H1 (cell line): ENCODE data around the gene RTP2. TPM values are rescaled to one million over a fixed set of nuclear protein-coding genes. Genes with fewer than 3 reads are reported as not detected.

Experiments
- CTCF ChIA-PET: fragments of 300-600 bp; sonication (Branson Sonifier 250); formaldehyde crosslinking; loops from one replicate; lab custom pipeline; 2021; ENCODE audit not compliant: partially characterized antibody; lab: Charles Lee
- POLR2A ChIA-PET: fragments of 300-600 bp; sonication (Branson Sonifier 250); formaldehyde crosslinking; loops from one replicate; lab custom pipeline; 2021; ENCODE audit warnings: inconsistent platforms; ENCODE audit not compliant: partially characterized antibody; lab: Charles Lee
- DNase-seq, 2 experiments: peaks; one replicate each; pipeline versions ENCODE4 v3.0.0 to v3.0.0-alpha.2; 2010 to 2022; ENCODE audit warnings: low spot score in 2 of 2, low read depth in 1 of 2, mixed read lengths in 1 of 2
- FAIRE-seq: peaks from 2 replicates; lab custom pipeline; 2011; peaks lifted over from hg19 to GRCh38; lab: Jason Lieb, UNC
- H2AFZ ChIP-seq: 2 replicates; pipeline ENCODE4 v1.8.1; 2012; ENCODE audit warnings: low read length, inconsistent platforms
- H2AK5ac ChIP-seq: 2 replicates; pipeline ENCODE4 v1.6.1; 2013; ENCODE audit warnings: low read depth, low read length
- H2BK120ac ChIP-seq: replicated peaks from 2 replicates; pipeline ENCODE3; 2013; ENCODE audit warnings: low read depth, low read length, inconsistent platforms
- H2BK12ac ChIP-seq: 2 replicates; pipeline ENCODE4 v1.6.1; 2013; ENCODE audit warnings: low read depth, low read length
- H2BK15ac ChIP-seq: 2 replicates; pipeline ENCODE4 v1.6.1; 2013; ENCODE audit warnings: low read length
- H2BK20ac ChIP-seq: 2 replicates; pipeline ENCODE4 v1.6.1; 2013; ENCODE audit warnings: low read length
- H2BK5ac ChIP-seq: 2 replicates; pipeline ENCODE4 v1.6.1; 2013; ENCODE audit warnings: low read depth, low read length
- H3K14ac ChIP-seq: 2 replicates; pipeline ENCODE4 v1.6.1; 2013; ENCODE audit warnings: inconsistent platforms; ENCODE audit not compliant: insufficient read length
- H3K18ac ChIP-seq: 2 replicates; pipeline ENCODE4 v1.6.1; 2013; ENCODE audit warnings: low read length; ENCODE audit errors: extremely low read depth
- H3K23ac ChIP-seq: 2 replicates; pipeline ENCODE4 v1.6.1; 2013; ENCODE audit warnings: inconsistent platforms; ENCODE audit not compliant: insufficient read length
- H3K23me2 ChIP-seq: 2 replicates; pipeline ENCODE4 v1.6.1; 2013; ENCODE audit warnings: low read depth, low read length
- H3K27ac ChIP-seq: 2 replicates; pipeline ENCODE4 v1.6.1; 2011; ENCODE audit warnings: low read depth, low read length, inconsistent platforms
- H3K27me3 ChIP-seq, 4 experiments: replicated peaks in 1 of 4; 1 replicate in 1 of 4; 2 replicates in 3 of 4; pipeline versions ENCODE4 v1.6.1 to v1.8.1; 2011 to 2013; ENCODE audit warnings: low read length in 3 of 4, mild to moderate bottlenecking in 3 of 4, inconsistent platforms in 2 of 4, mixed read lengths in 2 of 4, moderate library complexity in 1 of 4; ENCODE audit not compliant: control insufficient read depth in 3 of 4, insufficient read depth in 3 of 4; ENCODE audit errors: extremely low read depth in 1 of 4
- H3K36me3 ChIP-seq, 4 experiments: 2 replicates each; pipeline versions ENCODE4 v1.6.1 to v1.8.1; 2011 to 2013; ENCODE audit warnings: mild to moderate bottlenecking in 4 of 4, low read length in 3 of 4, moderate library complexity in 2 of 4, control low read depth in 1 of 4, inconsistent platforms in 1 of 4; ENCODE audit not compliant: insufficient read depth in 4 of 4, control insufficient read depth in 2 of 4
- H3K4ac ChIP-seq: replicated peaks from 2 replicates; pipeline ENCODE3; 2013; ENCODE audit warnings: low read length, low read depth, mixed read lengths, inconsistent platforms; ENCODE audit not compliant: insufficient read length
- H3K4me1 ChIP-seq, 4 experiments: replicated peaks in 1 of 4; 1 replicate in 1 of 4; 2 replicates in 3 of 4; pipeline versions ENCODE4 v1.6.1 to v1.8.1; 2011 to 2013; ENCODE audit warnings: low read length in 3 of 4, inconsistent platforms in 2 of 4, mixed read lengths in 1 of 4; ENCODE audit not compliant: insufficient read depth in 4 of 4, control insufficient read depth in 3 of 4
- H3K4me2 ChIP-seq, 2 experiments: 2 replicates each; pipeline versions ENCODE4 v1.6.1 to v1.8.1; 2011 to 2013; ENCODE audit warnings: low read depth in 2 of 2, low read length in 2 of 2, control low read depth in 1 of 2, inconsistent platforms in 1 of 2, mild to moderate bottlenecking in 1 of 2; ENCODE audit not compliant: insufficient read depth in 1 of 2
- H3K4me3 ChIP-seq, 4 experiments: fragments of 200-600, 300-600 bp in 1 of 4; sonication (generic), shearing (Covaris generic), sonication (Bioruptor Twin) in 1 of 4; 2 replicates each; pipeline versions ENCODE4 v1.5.1 to v1.8.1; 2011 to 2016; ENCODE audit warnings: low read length in 4 of 4, low read depth in 3 of 4, control low read depth in 2 of 4, inconsistent platforms in 2 of 4, mild to moderate bottlenecking in 2 of 4, mixed read lengths in 1 of 4, moderate library complexity in 1 of 4; ENCODE audit not compliant: insufficient read depth in 2 of 4; ENCODE audit errors: extremely low read depth in 1 of 4
- H3K56ac ChIP-seq: replicated peaks from 2 replicates; pipeline ENCODE3; 2013; ENCODE audit warnings: low read depth, mild to moderate bottlenecking, mixed read lengths, low read length, inconsistent platforms; ENCODE audit not compliant: insufficient read length
- H3K79me1 ChIP-seq: 2 replicates; pipeline ENCODE4 v1.6.1; 2013; ENCODE audit warnings: low read depth, low read length, control low read depth
- H3K79me2 ChIP-seq, 2 experiments: 2 replicates each; pipeline versions ENCODE4 v1.6.1 to v1.8.1; 2012 to 2013; ENCODE audit warnings: low read length in 2 of 2, mild to moderate bottlenecking in 2 of 2, inconsistent platforms in 1 of 2; ENCODE audit not compliant: insufficient read depth in 2 of 2, control insufficient read depth in 1 of 2
- H3K9ac ChIP-seq, 4 experiments: replicated peaks in 1 of 4; 1 replicate in 1 of 4; 2 replicates in 3 of 4; pipeline versions ENCODE4 v1.6.1 to v1.8.1; 2011 to 2013; ENCODE audit warnings: low read depth in 3 of 4, low read length in 3 of 4, control low read depth in 2 of 4, mild to moderate bottlenecking in 2 of 4, moderate library complexity in 2 of 4, inconsistent platforms in 1 of 4; ENCODE audit errors: extremely low read depth in 1 of 4
- H3K9me3 ChIP-seq, 2 experiments: 2 replicates each; pipeline versions ENCODE4 v1.6.1 to v1.8.1; 2012 to 2013; ENCODE audit warnings: mild to moderate bottlenecking in 2 of 2, moderate library complexity in 2 of 2, control low read depth in 1 of 2, inconsistent platforms in 1 of 2, low read depth in 1 of 2, low read length in 1 of 2, mixed read lengths in 1 of 2; ENCODE audit not compliant: insufficient read depth in 2 of 2
- H4K20me1 ChIP-seq, 2 experiments: replicated peaks in 1 of 2; 2 replicates each; pipeline versions ENCODE3 to v1.8.1; 2011 to 2013; ENCODE audit warnings: inconsistent platforms in 2 of 2, low read length in 2 of 2, mild to moderate bottlenecking in 1 of 2; ENCODE audit not compliant: insufficient read depth in 2 of 2, control insufficient read depth in 1 of 2
- H4K5ac ChIP-seq: 2 replicates; pipeline ENCODE4 v1.6.1; 2013; ENCODE audit warnings: low read length, low read depth, mixed read lengths, inconsistent platforms; ENCODE audit not compliant: insufficient read length
- H4K8ac ChIP-seq: 2 replicates; pipeline ENCODE4 v1.8.0; 2013; ENCODE audit warnings: mild to moderate bottlenecking, moderate library complexity, low read length, inconsistent platforms; ENCODE audit not compliant: insufficient read depth; ENCODE audit errors: extremely low read depth
- H4K91ac ChIP-seq: replicated peaks from 2 replicates; pipeline ENCODE3; 2013; ENCODE audit warnings: low read length, mixed read lengths, inconsistent platforms; ENCODE audit not compliant: insufficient read length
- BRCA1 ChIP-seq: IDR thresholded peaks from 2 replicates; pipeline ENCODE4 v1.6.1; 2012; ENCODE audit warnings: low read depth, low read length, improper control_type of control experiment
- CHD2 ChIP-seq: IDR thresholded peaks from 2 replicates; pipeline ENCODE4 v1.6.1; 2012; ENCODE audit warnings: low read length, improper control_type of control experiment
- EP300 ChIP-seq, 2 experiments: IDR thresholded peaks; 1 replicate in 1 of 2; 2 replicates in 1 of 2; pipeline ENCODE4 v1.6.1; 2011 to 2012; ENCODE audit warnings: low read depth in 2 of 2, low read length in 2 of 2, mild to moderate bottlenecking in 2 of 2, borderline replicate concordance in 1 of 2, inconsistent platforms in 1 of 2, moderate library complexity in 1 of 2
- GABPA ChIP-seq: IDR thresholded peaks from 2 replicates; pipeline ENCODE4 v1.6.1; 2011; ENCODE audit warnings: mild to moderate bottlenecking, low read length, moderate library complexity, borderline replicate concordance; ENCODE audit not compliant: insufficient read depth
- KDM1A ChIP-seq: fragments of 200-600, 300-600 bp; sonication (generic); IDR thresholded peaks from 2 replicates; pipeline ENCODE4 v1.7.1; 2016; ENCODE audit warnings: mild to moderate bottlenecking, low read length, borderline replicate concordance
- KDM5A ChIP-seq: fragments of 200-600 bp; IDR thresholded peaks from 2 replicates; pipeline ENCODE4 v1.7.1; 2012; ENCODE audit warnings: mild to moderate bottlenecking, low read length, inconsistent platforms, mixed read lengths
- RAD21 ChIP-seq, 2 experiments: IDR thresholded peaks in 1 of 2; conservative IDR thresholded peaks in 1 of 2; 2 replicates each; pipeline ENCODE4 v1.6.1; 2011; ENCODE audit warnings: low read depth in 2 of 2, low read length in 2 of 2, improper control_type of control experiment in 1 of 2, inconsistent platforms in 1 of 2, mild to moderate bottlenecking in 1 of 2, moderate library complexity in 1 of 2
- RFX5 ChIP-seq: IDR thresholded peaks from 2 replicates; pipeline ENCODE4 v1.6.1; 2011; ENCODE audit warnings: low read depth, low read length, improper control_type of control experiment, borderline replicate concordance
- SIX5 ChIP-seq: IDR thresholded peaks from 2 replicates; pipeline ENCODE4 v1.6.1; 2011; ENCODE audit warnings: mild to moderate bottlenecking, low read depth, low read length
- TAF1 ChIP-seq: IDR thresholded peaks from 2 replicates; pipeline ENCODE4 v1.6.1; 2011; ENCODE audit warnings: mild to moderate bottlenecking, low read depth, low read length
- TAF7 ChIP-seq: optimal IDR thresholded peaks from 2 replicates; pipeline ENCODE3; 2011; ENCODE audit warnings: low read depth, mild to moderate bottlenecking, inconsistent platforms, low read length, moderate library complexity, borderline replicate concordance
- YY1 ChIP-seq: IDR thresholded peaks from 2 replicates; pipeline ENCODE4 v1.6.1; 2011; ENCODE audit warnings: low read depth, mild to moderate bottlenecking, low read length
- polyA plus RNA-seq, 7 experiments: library from polyadenylated mRNA; depleted of rRNA in 3 of 7; stranded (reverse) in 5 of 7; unstranded in 2 of 7; fragments of >200 nt in 5 of 7; fragments of 200-250 nt in 2 of 7; gene quantifications; 1 replicate in 5 of 7; 2 replicates in 1 of 7; 4 replicates in 1 of 7; pipeline versions ENCODE4 v1.2.1 to v1.2.3, GENCODE V29; 2011 to 2013; ENCODE audit warnings: missing spikeins in 2 of 7, mixed read lengths in 2 of 7
- total RNA-seq: library from RNA; stranded (reverse); fragmentation: NEBNext Ultra II Directional; extraction: Animal tissue kit (Norgen Biotek cat#: 25700); gene quantifications from 2 replicates; pipeline ENCODE4 v1.2.1, GENCODE V29; 2021

The RTP2 gene
- total and polyA plus RNA-seq, 2 of the 8 experiments (the other 6 are each of a cell fraction or from before 2014, with no cell fraction given): not detected

- Histone ChIP-seq H3K4me3 (no peak overlapping the region), H3K23me2 (no peaks in the 10 kb centered on the region), H3K23ac (no peak overlapping the region), H3K4ac (no peak overlapping the region), H3K27me3 (no peaks in the 10 kb centered on the region; a peak in 1 of 7 replicates), H2BK120ac (no peak overlapping the region), H3K4me2 (no peak overlapping the region), H3K4me1 (no peaks in the 10 kb centered on the region), H2BK12ac (no peak overlapping the region), H4K20me1 (no peaks in the 10 kb centered on the region), H3K9me3 (no peaks in the 10 kb centered on the region), H2AFZ (no peak overlapping the region), H3K79me1 (no peaks in the 10 kb centered on the region), H3K9ac (no peak overlapping the region), H3K14ac (no peak overlapping the region), H2AK5ac (no peak overlapping the region), H3K18ac (no peak overlapping the region), H4K8ac (no peak overlapping the region), H4K5ac (no peak overlapping the region), H3K27ac (no peak overlapping the region), H3K36me3 (no peaks in the 10 kb centered on the region), H4K91ac (no peak overlapping the region), H2BK5ac (no peak overlapping the region), H3K56ac (no peak overlapping the region), H2BK20ac (no peak overlapping the region), H3K79me2 (no peaks in the 10 kb centered on the region), H2BK15ac (no peak overlapping the region)
- DNase-seq: no peak
- POLR2A ChIA-PET: no interaction called here
- FAIRE-seq: no peak
- no peak for TF ChIP-seq KDM1A
- TF ChIP-seq GABPA: no peak
- no peak for TF ChIP-seq YY1
- TF ChIP-seq KDM5A: no peak
- TF ChIP-seq TAF7: no peak
- no peak for TF ChIP-seq TAF1
- no peak for TF ChIP-seq BRCA1
- no peak for TF ChIP-seq EP300 (IDR thresholded peaks at IDR 0.05; ENCODE audit: borderline replicate concordance in 1 of 2, low read depth in 2 of 2, low read length in 2 of 2)
- no peak for TF ChIP-seq CHD2
- no peak for TF ChIP-seq RAD21 (IDR thresholded peaks at IDR 0.05 in 1 of 2, conservative IDR thresholded peaks at IDR 0.05 in 1 of 2; ENCODE audit: low read depth in 2 of 2, low read length in 2 of 2)
- no peak for TF ChIP-seq SIX5
- TF ChIP-seq RFX5: no peak
- CTCF ChIA-PET: interaction anchor here (1.1 to 2.8 kb wide), 7 partner anchors 8 to 441 kb away, joined by 3 to 12 read pairs (median 5); no protein-coding TSS in a partner anchor
Observed at GRCh38 chr3:187661267-187661666, 41.1 kb downstream of the RTP2 start.
